Esophagus muscularis mucosa (tissue), 4 donors: Measurements from ENCODE around the gene FOXRED1.

Experiments used
- CTCF ChIP-seq, 3 experiments: fragments of 200-600 bp in 2 of 3; fragments of 450-650 bp in 1 of 3; sonication (generic) in 2 of 3; IDR thresholded peaks; one replicate each; pipeline ENCODE4 v1.5.1; 2017 to 2019; ENCODE audit warnings: antibody characterized with exemption in 3 of 3, mild to moderate bottlenecking in 2 of 3, moderate library complexity in 1 of 3
- EP300 ChIP-seq: sonication (generic); formaldehyde crosslinking; IDR thresholded peaks from one replicate; pipeline ENCODE4 v1.6.1; 2017; ENCODE audit warnings: antibody characterized with exemption
- POLR2A ChIP-seq: fragments of 450-650 bp; IDR thresholded peaks from one replicate; pipeline ENCODE4 v1.6.1; 2017; ENCODE audit warnings: antibody characterized with exemption, moderate library complexity, mild to moderate bottlenecking, low read depth
- POLR2AphosphoS5 ChIP-seq, 2 donors: sonication (generic); formaldehyde crosslinking; IDR thresholded peaks; one replicate each; pipeline ENCODE4 v1.6.1; 2017; ENCODE audit warnings: antibody characterized with exemption in 2 of 2

- TF ChIP-seq CTCF (IDR thresholded peaks at IDR 0.05) (no peak), POLR2A (no peak), POLR2AphosphoS5 (IDR thresholded peaks at IDR 0.05) (no peak), EP300 (no peak)
Measured at GRCh38 chr11:126229858-126230540, 39.0 kb upstream of the FOXRED1 start.
